K562 (cell line): Measurements from ENCODE around the gene GUCA1A.

ENCODE experiments used
- EP400 ChIP-seq: fragments of 450-650 bp; IDR thresholded peaks from 2 replicates; pipeline ENCODE4 v1.6.1; 2017; ENCODE audit warnings: antibody characterized with exemption, mild to moderate bottlenecking, moderate library complexity
- FOXM1 ChIP-seq, 2 experiments: fragments of 450-650 bp in 1 of 2; sonication (generic) in 1 of 2; formaldehyde crosslinking in 1 of 2; IDR thresholded peaks; 2 replicates each; pipeline versions ENCODE4 v1.6.1 to v1.9.0; 2017 to 2022; ENCODE audit warnings: low read depth in 2 of 2, mild to moderate bottlenecking in 2 of 2, missing genetic modification reagents in 1 of 2, moderate library complexity in 1 of 2
- PATZ1 ChIP-seq: fragments of 250-450 bp; sonication (Bioruptor Pico); IDR thresholded peaks from 2 replicates; pipeline ENCODE4 v1.5.0; 2020; ENCODE audit warnings: mild to moderate bottlenecking, borderline replicate concordance
- POLR2A ChIP-seq: fragments of 450-650 bp; conservative IDR thresholded peaks from 2 replicates; pipeline ENCODE4 v1.6.1; 2016
- TSC22D4 ChIP-seq: fragments of 450-650 bp; IDR thresholded peaks from 2 replicates; pipeline ENCODE4 v1.6.1; 2016; ENCODE audit warnings: missing genetic modification characterization, missing biosample characterization, control low read depth
- YY1 ChIP-seq, 3 experiments: IDR thresholded peaks; 2 replicates each; pipeline ENCODE4 v1.6.1; 2011; ENCODE audit warnings: low read length in 2 of 3, mild to moderate bottlenecking in 2 of 3, moderate library complexity in 2 of 3, borderline replicate concordance in 1 of 3, control low read depth in 1 of 3, low read depth in 1 of 3; ENCODE audit not compliant: insufficient read depth in 3 of 3, insufficient replicate concordance in 2 of 3, control insufficient read depth in 1 of 3, insufficient read length in 1 of 3; ENCODE audit errors: extremely low read depth in 1 of 3
- ZBTB1 ChIP-seq: sonication (generic); formaldehyde crosslinking; IDR thresholded peaks from 2 replicates; pipeline ENCODE4 v1.8.1; 2023; ENCODE audit warnings: missing genetic modification reagents, low read depth, mild to moderate bottlenecking, borderline replicate concordance

GRCh38 chr6:42153921-42154320 lies 19.2 kb upstream of the GUCA1A start:
- TF ChIP-seq ZBTB1 (CRISPR knock-in tag) (no peak), POLR2A (no peak), PATZ1 (CRISPR knock-in tag) (no peak), TSC22D4 (tag) (no peak), EP400 (no peak), FOXM1 (IDR thresholded peaks at IDR 0.05; ENCODE audit: low read depth) (no peak), FOXM1 (CRISPR knock-in tag; IDR thresholded peaks at IDR 0.05; ENCODE audit: low read depth) (no peak), YY1 (IDR thresholded peaks at IDR 0.05; ENCODE audit: borderline replicate concordance in 1 of 3, control insufficient read depth in 1 of 3, extremely low read depth in 1 of 3, insufficient read depth in 3 of 3, insufficient read length in 1 of 3, insufficient replicate concordance in 2 of 3, low read depth in 1 of 3, low read length in 2 of 3) (no peak)
